Kidney capillary endothelial cell (primary cell): ENCODE data around the gene PI16.
A peak's percentile ranks its signal among the peaks of the same experiment; 100 is the strongest.

ENCODE experiments used
- DNase-seq: peaks from one replicate; pipeline ENCODE4 v3.0.0-alpha.2; 2018; ENCODE audit warnings: low spot score

The PI16 gene, protein sequence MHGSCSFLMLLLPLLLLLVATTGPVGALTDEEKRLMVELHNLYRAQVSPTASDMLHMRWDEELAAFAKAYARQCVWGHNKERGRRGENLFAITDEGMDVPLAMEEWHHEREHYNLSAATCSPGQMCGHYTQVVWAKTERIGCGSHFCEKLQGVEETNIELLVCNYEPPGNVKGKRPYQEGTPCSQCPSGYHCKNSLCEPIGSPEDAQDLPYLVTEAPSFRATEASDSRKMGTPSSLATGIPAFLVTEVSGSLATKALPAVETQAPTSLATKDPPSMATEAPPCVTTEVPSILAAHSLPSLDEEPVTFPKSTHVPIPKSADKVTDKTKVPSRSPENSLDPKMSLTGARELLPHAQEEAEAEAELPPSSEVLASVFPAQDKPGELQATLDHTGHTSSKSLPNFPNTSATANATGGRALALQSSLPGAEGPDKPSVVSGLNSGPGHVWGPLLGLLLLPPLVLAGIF

DNA sequence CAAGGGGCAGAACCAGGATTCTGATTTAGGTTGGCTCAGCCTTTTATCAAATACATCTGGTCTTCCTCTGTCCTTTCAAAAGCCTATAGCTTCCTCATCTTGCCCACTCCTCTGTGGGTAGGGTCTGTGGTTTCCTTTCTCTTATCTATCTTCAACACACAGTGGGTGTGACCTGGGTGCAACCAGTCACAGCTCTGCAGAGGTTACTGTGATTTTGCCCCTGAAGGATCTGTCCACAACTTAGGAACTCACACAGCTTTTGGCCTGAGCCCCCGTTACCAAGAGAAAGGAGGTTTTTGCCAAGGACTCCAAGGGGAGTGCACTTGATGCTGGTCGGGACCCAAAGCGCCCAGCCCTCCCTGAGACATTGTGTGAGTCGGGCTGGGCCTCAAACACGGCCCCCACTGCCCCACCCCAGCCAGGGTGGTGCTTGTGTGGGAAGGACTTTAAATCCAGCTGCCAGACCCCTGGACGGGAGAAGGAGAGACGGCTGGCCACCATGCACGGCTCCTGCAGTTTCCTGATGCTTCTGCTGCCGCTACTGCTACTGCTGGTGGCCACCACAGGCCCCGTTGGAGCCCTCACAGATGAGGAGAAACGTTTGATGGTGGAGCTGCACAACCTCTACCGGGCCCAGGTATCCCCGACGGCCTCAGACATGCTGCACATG, at the start of gene PI16:
Gene PI16, plus strand, starts transcription at position 477 of the 670 bp plus-strand sequence. Its CDS starts 23 bp downstream, at position 500.
- no peak for DNase-seq

DNA sequence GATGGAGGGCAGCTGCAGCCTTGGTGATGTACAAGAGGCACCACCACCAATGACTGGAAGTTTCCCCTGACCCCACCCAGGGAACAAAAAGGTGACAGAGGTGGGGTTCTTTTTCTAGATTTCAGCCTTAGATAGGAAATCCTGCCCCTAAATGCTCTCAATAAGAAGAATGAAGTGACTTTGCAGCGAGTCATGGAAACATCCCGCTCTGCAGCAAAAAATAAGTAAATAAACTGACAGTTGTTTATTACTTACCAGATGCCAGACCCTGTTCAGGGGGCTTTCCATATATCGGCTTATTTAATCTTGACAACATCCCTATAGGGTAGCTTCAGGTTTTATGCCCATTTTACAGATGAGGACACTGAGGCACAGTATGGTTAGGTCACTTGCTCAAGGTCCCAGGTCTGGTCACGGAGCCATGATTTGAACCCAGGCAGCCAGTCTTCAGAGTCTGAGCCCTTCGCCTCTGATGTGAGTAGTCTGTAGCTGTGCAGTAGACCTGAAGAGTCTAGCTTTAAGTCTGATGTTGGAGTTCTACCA, 49.6 kb upstream of the PI16 start:
- DNase-seq: no peak

DNA sequence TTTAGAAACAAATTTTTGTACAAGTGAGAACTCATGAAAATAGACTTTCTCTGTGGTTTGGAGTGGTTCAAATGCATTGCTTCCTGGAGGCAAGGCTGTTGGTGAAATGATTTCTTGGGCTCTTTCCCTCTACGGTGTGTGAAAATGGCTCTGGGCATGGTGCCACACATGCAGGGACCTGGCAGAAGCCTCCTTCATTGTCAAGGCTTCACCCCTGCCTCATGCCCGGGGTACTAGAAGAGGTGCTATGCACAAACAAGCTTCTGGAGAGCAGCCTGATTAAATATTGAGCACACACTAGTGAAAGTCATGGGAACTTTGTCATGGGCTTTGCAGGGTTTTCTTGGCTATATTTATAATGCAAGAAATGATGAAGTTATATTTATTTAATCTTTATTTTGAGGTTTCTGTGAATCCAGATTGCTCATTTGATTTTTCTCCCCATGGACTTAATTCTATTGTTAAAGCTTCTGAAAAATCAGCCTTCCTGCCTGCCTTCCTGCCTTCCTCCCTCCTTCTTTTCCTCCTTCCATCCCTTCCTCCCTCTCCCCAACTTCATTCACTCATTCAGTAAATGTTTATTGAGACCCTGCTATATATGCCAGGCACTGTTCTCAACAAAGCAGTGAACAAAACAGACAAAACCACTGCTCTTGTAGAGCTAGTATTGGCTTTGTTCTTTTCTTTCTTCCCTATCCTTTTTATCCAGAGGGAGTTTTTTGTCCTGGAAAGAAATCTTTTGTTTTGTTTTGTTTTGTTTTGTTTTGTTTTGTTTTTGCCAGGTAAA, 47.8 kb upstream of the PI16 start:
- DNase-seq: no peak

DNA sequence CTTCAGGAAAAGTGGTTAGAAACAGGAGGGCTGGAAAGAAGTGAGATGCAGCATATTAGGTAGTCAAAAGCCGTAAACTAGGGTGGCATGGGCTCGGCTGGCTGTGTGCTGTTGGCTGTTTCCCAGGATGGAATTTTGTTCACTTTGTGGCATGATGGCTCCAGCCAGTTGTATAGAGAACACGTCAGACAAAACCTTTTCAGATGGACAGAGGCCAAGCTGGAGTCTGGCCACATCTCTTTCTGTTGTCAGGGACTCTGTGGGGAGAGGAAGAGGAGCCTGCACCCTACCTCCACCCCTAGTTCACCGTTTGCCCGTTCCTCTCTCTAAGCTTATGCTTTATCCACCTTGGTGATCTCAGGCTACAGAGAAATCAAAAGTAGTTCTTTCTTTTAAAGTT, 46.8 kb upstream of the PI16 start:
- DNase-seq: no peak

DNA sequence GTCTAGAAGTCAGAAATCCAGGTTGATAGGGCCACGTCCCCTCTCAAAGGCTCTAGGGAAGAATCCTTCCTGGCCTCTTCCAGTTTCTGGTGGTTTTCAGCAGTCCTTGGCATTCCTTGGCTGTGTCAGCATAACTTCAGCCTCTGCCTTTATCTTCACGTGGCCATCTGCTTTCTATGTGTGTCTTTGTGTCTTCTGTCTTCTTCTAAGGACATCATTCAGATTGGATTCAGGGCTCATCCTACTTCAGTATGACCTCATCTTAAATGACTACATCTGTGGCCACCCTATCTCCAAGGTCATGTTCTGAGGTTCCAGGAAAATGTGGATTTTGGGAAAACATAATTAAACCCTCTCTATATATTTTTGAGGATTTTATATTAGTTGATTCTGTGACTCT, 45.8 kb upstream of the PI16 start:
- no peak for DNase-seq

DNA sequence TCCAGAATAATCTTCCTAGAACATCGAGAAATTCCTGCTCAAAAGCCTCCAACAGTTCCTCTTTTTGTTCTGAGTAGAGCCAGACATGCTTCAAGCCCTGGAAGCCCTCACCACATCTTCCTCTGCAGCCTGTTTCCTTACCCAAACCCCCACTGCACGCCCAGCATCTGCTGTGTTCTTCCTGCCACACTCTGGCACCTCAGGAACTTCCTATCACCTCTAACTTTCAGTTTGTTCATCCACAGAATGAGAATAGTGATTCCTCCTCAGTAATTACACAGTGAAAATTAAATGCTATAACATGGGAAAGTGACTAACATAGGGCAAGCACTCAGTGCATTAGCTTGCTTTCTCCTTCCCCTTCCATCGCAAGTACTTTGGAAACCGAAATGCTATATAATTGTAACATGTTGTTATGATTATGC, 42.5 kb upstream of the PI16 start:
- no peak for DNase-seq

DNA sequence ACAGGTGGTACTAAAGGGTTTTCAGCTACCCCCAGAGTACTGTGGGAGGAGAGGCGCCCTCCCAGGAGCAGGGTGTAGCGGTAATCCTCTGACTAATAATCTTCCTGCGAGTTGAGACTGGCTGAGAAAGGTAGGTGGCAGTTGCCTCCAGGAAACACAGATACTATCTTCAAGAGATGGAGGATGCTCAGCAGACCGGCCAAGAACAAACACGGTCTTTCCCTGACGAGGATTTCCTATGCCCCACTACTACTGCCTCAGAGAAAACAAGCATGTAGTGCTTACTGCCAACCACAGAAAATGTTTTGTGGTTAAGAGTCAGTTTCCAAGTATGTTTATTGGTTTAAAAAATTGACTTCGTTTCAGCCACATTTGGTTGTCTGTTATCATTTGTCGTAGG, 42.0 kb upstream of the PI16 start:
- DNase-seq: no peak

DNA sequence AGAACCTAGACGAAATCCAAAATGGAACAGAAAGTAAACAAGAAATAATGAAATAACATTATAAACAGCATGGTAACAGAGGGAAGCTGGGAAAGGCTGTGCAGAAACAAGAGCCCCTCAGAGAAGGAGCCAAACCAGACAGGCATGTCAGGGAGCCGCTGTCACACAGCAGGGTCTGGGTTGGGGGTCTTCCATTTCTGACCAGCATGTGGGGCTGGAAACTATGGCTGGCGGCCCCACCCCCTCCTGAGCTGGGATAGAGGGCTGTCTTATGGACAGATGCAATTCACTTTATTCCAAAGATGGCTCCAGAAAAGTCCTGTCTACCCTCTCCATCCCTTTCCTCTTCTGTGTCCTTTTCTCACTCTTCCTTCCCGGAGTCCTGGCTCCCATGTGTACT, 41.5 kb upstream of the PI16 start:
- DNase-seq: no peak

DNA sequence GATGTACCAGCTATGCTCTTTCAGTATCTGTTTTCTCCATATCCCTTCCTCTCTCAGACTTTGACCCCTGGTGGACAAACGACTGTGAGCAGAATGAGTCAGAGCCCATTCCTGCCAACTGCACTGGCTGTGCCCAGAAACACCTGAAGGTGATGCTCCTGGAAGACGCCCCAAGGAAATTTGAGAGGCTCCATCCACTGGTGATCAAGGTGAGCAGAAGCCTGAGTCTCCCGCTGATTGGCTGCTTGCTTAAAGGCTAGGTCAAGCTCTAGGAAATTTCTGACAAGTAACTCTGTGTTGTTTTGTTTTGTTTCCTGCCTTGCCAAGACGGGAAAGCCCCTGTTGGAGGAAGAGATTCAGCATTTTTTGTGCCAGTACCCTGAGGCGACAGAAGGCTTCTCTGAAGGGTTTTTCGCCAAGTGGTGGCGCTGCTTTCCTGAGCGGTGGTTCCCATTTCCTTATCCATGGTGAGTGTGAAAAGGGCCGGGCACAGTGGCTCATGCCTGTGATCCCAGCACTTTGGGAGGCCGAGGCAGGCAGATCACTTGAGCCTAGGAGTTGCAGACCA, 40.2 kb upstream of the PI16 start:
- peak; percentile 33 for DNase-seq

DNA sequence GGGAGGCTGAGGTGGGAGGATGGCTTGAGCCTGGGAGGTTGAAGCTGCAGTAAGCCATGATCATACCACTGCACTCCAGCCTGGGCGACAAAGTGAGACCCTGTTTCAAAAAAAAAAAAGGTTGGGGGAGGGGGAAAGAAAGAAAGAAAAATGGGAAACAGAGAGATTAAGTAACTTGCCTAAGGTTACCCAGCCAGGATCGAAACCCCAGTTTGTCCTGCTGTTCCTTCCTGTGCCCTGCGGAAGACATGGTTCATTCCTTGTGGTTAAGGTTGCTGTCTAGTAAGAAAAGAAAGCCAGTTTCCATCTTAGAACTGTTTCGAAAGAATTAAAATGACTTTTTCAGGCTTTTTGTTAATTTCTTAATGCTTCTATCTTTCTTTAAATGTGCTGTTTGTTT, 38.9 kb upstream of the PI16 start:
- DNase-seq: no peak

DNA sequence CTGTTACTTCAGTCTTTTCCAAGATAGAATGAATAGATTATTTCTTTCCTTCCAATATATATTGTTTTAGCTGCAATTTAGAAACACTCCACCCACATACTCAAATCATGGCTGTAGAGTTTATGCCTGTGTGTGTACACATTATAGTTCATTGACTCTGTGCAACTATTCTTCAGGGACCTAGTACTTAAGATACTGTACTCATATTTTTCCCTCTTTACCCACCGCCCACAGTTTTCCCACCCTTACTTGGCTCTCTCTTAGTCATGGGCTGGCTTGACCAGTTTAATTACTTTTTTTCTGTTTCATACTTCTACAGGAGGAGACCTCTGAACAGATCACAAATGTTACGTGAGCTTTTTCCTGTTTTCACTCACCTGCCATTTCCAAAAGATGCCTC, 38.4 kb upstream of the PI16 start:
- no peak for DNase-seq

DNA sequence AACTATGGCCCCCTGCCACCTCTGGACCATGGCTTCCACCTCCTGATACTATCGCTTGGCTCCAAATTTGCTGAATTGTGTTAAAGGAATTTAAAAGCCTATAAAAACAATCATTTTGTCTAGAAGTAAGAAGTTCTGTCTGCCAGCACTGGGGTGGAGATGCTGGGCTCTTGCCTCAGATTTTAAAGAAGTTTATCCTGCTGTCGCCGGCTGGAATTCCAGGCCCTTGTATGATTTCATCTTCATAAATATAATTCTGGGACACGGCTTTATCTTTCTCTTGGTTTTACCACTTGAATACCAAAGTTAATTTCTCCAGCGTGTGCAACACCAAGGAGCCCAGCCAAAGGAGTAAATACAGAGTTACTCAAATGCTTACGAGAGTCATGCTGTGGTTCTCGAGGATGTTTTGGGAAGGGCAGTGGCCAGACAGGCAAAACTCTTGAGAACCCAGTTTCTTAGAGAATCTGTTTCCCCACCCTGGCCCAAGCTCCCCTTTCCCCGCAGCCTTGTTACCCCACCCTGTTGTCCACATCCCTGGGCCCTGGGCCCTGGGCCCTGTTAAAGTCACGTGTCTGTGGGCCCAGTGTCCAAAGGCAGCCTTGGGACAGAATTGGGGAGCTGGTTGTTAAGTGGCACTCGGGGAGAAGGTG, 36.9 kb upstream of the PI16 start:
- no peak for DNase-seq

DNA sequence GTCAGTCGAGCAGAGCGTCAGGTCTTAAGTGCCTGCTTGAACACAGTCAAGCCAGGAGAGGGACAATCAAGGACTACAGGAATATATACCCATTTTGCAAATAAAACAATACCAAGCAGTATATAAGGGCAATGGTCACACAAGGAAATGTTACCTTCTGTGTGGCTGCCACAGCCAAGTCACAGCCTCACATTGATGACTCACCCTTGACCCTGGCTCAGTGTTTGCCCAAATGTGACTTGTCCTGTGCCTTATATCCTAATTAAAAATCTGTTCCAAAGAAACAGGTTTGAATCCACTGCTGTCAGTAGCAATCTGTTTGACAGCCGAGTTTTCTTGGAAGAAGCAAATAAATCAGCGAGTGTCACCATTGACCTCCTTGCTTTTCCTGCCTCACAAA, 34.5 kb upstream of the PI16 start:
- DNase-seq: no peak

DNA sequence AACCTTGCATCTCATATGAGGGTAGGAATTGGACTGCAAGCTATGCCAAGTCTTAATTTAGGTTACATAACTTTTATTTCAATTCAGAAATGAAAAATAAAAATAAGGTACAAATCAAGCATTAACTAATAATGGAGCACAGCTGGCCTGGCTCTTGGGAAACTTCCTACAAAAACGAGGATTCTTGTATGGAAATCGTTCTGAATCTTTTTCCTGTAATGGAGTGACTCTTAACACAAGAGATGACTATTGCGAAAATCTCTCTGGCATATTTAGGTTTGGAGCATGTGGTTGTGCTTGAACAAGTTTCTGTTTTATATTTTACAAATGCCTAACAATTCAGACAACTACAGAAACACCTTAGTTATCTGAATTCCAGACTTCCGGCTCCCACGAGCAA, 34.0 kb upstream of the PI16 start:
- no peak for DNase-seq

DNA sequence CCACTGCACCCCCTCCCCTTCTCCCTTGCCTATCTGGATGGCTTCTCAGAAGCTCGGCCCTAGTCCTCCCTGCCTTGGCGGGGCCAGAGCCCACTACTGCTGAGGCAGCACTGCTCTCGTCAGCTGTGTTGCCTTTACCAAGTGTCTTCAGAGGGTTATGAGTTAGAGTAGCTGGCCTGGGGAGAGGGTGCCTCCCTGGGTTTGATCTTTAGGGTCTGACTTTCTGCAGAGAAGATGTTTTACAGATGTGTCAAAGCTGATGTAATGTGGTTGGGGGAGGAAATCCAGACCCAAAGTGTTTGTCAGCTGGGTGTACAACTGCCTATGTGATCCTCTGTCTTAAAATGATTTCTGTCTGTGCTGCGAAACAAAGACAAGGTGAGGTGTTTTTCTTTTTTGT, 30.4 kb upstream of the PI16 start:
- no peak for DNase-seq

DNA sequence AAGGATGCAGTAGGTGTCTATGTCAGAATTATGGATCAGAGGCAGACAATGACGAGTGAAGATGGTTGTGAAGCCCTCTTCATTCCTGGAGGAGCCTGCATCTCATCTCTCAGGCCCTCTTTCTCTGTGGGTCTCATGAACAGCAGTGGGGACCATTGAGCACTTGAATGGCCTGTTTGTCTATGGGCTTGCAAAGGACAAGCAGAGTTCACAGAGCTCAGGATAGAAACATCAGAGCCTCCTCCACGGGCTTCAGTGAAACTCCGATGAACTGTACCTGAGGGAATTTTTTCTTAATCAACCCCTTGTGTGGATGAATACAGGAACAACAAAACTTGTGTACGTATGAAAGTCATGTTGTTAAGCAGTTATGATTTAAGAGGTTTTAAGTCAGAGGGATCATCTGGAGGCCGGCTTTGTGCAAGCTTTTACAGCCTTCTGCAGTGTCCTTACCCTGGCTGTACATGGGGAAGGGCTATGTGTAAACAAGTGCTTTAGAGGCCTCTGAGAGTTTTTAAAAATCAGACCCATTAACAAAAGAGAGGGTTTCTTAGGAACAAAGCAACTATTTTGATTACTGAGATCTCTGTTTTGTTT, 29.7 kb upstream of the PI16 start:
- DNase-seq: no peak

DNA sequence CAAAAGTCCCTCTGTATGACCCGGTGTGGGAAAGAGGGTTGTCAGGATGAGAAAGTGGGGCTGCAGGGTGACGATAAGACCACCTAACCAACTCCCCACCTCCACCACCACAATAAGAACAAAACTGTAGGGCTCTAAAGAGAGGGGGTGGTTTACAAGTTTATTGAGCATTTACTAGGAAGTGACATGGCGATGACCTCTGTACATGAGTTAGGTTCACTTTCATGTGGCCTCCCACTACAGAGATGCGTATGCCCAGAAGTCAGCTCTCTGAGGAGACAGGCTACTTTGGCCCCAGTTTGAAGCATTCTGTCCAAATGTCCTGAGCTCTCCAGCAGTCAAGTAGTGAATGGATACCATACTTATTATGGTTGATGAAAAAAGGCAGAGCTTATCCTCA, 28.7 kb upstream of the PI16 start:
- no peak for DNase-seq

DNA sequence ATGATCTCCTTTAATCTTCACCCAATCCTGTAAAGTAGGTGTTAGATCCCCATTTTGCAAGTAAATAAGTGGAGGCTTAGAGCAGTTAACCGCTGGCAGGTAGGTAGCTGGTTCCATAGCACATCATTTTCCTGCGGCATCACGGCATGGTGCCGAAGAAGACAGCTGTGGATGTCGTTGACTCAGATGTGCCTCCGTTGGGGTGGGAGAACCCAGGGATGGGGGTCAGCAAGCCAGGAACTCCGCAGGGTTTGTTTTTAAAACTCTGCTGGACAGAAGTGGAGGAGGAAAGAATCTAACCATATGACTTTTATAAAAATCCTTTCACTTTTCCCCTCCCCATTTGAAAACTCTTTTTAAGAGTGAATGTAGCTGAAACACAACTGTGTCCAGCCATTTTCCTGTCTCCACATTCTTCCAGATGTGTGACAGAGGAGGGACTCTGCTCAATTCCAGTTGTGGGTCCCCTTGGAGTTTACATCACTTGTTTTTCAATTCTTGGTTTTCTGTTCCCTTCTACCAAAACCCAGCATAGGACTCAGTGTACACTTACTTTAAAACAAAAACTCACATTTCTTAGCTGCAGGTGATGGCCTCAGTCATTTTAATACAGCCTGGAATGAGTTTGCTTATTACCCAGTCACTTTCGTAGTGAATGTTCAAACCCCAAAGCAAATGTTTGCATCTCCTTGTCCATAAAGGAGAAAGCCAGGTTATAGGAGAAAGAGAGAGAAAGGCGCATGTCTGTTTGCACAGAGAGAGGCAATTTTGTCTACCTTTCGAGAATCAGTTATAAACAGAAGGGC, 27.6 kb upstream of the PI16 start:
- DNase-seq: no peak

DNA sequence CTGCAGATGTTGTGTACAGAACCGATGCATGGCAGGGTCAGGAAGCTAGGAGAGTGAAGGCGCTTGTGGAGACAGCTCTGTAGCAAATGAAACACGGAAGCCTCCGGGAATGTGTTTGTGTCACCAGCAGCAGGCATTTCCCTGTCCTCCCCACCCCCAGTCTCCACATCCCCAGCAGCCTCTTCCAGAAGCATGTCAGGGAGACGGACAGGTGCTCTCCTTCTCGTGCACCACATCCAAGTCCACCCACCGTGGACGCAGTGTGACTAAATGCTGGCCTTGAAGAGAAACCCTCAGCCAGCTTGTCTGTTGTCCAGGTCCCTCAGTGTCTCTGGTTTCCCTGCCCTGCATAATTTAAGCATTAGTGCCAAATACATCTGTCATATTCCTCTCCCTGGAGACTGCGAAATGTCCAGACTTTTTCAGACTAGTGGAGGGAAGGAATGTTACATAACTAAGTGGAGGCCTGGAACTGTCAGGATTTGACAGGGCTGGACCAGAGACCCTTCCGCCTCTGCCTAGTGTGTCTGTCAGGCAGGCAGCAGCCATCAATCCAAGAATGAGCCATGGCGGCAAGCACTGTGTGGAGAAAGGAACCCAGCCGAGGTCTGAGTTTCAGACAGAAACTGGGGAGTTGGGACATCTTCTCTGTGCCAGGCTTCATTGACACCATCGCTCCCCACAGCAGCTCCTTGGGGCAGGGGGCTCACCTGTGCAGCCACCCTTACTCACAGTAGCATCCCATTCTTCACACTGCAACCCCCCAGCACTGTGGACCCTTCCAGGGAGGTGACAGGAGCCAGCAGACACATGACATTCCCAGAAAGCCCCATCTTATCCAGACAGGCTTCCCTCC, 26.6 kb upstream of the PI16 start:
- no peak for DNase-seq

DNA sequence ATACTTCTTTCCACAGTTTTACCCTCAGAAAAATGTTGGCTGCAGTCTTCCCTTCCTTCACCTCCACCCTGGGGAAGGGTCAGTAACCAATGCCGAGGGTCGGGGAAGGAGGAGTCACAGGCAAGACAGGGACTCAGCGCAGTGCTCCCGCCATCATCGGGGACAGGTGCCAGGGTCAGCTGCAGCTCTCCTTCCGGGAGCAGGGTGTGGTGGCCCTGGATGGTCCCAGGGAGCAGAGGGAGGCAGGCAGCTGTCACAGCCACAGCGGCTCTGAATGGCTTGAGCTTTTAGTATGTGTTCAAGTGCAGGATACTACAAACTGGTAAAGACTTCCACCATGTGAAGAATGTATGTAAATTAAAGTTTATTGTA, 26.0 kb upstream of the PI16 start:
- DNase-seq: no peak
